ENCODE data around the gene CLEC16A. TPM values are rescaled to one million over a fixed set of nuclear protein-coding genes. Genes with fewer than 3 reads are reported as not detected.

Gene CLEC16A
- total and polyA plus RNA-seq, 2 donors (not counting 1 experiment from before 2014, with no cell fraction given), result 21.9 to 79.5 TPM

DNA sequence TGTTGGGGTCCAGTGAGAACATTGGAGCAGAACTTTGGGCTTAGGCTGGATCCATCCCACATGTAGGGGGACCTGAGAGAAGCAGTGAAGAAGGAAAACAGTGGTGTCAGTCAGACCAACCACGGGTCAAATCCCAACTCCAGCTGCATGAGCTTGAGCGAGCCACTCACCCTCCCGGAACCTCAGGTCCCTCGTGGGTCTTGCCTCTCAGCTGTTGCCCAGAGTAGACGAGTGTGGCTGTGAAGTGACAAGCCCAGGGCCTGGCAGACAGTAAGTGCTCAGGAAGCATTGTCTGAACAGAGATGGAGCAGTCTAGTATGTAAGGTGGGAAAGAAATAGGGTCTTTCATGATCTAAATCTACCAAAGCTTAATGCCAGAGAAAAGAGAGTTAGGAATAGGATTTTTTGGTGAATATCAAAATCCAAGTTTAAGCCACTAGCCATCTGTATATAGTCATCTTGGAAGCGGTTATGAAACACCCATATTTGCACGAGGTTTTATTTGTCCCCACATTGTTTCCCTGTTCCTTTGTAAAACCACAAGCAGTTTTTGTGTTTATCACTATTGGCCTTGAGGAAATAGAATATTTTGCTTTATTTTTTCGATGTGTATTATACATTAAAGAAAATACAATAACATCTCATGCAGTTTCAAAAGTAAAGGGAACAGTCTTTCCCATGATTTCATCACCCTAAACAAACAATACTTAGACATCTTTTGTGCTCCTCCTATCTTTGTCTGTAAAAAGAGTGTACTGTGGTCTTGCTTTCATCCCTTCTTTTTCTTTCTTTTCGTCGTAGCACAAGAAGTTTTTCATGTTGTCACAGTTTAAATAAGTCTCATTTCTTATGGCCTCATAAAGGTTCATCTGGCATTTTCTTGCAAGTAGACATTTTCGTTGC is 112.0 kb downstream of the CLEC16A start:
- peaks cover 16% of the 10 kb centered on the region for H3K4me1 Mint-ChIP-seq
- Histone ChIP-seq H3K9ac (ENCODE audit: low read length) (no peak overlapping the region), H3K79me2 (ENCODE audit: control insufficient read depth, insufficient read depth, low read length) (no peaks in the 10 kb centered on the region), H3K4me3 (ENCODE audit: control extremely low read depth in 1 of 5, extremely low read depth in 1 of 5, insufficient read depth in 1 of 5, low read depth in 2 of 5, low read length in 4 of 5) (no peak overlapping the region), H3K36me3 (replicated peaks in 1 of 2; ENCODE audit: control extremely low read depth in 1 of 2, control insufficient read depth in 1 of 2, extremely low read depth in 1 of 2, insufficient read depth in 2 of 2, low read length in 1 of 2) (peaks cover 3 to 55% of the 10 kb centered on the region in 2 experiments), H3K27ac (ENCODE audit: low read length in 2 of 2) (no peak overlapping the region), H3K27me3 (replicated peaks in 1 of 4; ENCODE audit: control extremely low read depth in 1 of 4, control insufficient read depth in 3 of 4, insufficient read depth in 4 of 4, low read length in 3 of 4) (no peaks in the 10 kb centered on the region), H3K4me1 (ENCODE audit: control insufficient read depth in 2 of 2, insufficient read depth in 2 of 2, low read length in 2 of 2) (peaks cover 11 to 13% of the 10 kb centered on the region in 2 donors), H3K4me2 (replicated peaks; ENCODE audit: low read depth, low read length, poor library complexity, severe bottlenecking) (no peak overlapping the region), H3K9me3 (ENCODE audit: control extremely low read depth in 1 of 3, control insufficient read depth in 2 of 3, insufficient read depth in 1 of 3, low read length in 2 of 3) (no peaks in the 10 kb centered on the region), H4K20me1 (ENCODE audit: control insufficient read depth, insufficient read depth, low read length, poor library complexity, severe bottlenecking) (no peaks in the 10 kb centered on the region), H2AFZ (ENCODE audit: insufficient read depth, low read depth, low read length, poor library complexity, severe bottlenecking) (no peak overlapping the region)
- CTCF ChIA-PET, result no interaction called here
- TF ChIP-seq, protein P1, sequence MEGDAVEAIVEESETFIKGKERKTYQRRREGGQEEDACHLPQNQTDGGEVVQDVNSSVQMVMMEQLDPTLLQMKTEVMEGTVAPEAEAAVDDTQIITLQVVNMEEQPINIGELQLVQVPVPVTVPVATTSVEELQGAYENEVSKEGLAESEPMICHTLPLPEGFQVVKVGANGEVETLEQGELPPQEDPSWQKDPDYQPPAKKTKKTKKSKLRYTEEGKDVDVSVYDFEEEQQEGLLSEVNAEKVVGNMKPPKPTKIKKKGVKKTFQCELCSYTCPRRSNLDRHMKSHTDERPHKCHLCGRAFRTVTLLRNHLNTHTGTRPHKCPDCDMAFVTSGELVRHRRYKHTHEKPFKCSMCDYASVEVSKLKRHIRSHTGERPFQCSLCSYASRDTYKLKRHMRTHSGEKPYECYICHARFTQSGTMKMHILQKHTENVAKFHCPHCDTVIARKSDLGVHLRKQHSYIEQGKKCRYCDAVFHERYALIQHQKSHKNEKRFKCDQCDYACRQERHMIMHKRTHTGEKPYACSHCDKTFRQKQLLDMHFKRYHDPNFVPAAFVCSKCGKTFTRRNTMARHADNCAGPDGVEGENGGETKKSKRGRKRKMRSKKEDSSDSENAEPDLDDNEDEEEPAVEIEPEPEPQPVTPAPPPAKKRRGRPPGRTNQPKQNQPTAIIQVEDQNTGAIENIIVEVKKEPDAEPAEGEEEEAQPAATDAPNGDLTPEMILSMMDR (IDR thresholded peaks at IDR 0.05), result no peak
- no peak for TF ChIP-seq EZH2 (IDR thresholded peaks at IDR 0.05; ENCODE audit: borderline replicate concordance, insufficient read depth, low read depth, low read length, poor library complexity, severe bottlenecking)
- POLR2A ChIA-PET, result no interaction called here
- DNase-seq (no peak), ATAC-seq (ENCODE audit: low read depth) (no peak)
- H3K27ac Mint-ChIP-seq, result peak overlapping the region; percentile 66
- 66% methylated on average over 5 of the region's 11 CpGs for WGBS (ENCODE audit: insufficient coverage)
- intact Hi-C loops (cut with micrococcal nuclease), result no loop called here
- no peak overlapping the region for H3K4me3 Mint-ChIP-seq
- H3K9me3 Mint-ChIP-seq (ENCODE audit: insufficient read depth), result no peaks in the 10 kb centered on the region
- H3K27me3 Mint-ChIP-seq, result no peaks in the 10 kb centered on the region

DNA sequence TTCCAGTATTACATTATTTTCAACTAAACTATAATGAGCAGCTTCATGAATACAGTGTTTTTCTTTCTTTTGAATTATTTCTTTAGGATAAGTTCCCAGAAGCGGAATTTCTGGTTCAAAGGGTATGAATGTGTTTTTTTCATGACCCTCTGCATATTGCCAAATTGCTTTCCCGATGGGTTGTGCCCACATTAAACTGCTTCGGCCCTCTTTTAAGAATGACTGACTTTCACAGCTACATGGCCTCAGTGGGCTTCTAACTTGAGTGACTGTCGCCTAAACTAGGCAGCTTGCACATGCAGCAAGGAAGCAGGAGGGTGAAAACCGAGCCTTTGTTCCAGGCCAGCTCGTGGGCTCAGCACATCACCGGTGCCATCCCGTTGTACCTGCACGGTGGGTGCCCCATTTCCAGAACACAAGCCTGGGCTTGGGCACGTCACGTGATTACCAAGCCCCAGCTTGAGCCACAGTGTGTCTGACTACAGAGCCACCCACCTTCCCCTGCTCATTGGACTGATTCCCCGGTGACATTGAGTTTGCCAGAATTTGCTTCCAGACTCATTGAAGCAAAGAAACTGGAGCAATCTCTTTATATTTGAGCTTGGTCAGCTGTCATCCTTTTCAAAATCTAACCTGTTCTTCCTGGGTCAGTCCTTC is 112.8 kb downstream of the CLEC16A start:
- ChIA-PET CTCF (no interaction called here), POLR2A (no interaction called here)
- no peak overlapping the region for H3K27ac Mint-ChIP-seq
- ATAC-seq (ENCODE audit: low read depth) (no peak), DNase-seq (no peak)
- no peaks in the 10 kb centered on the region for H3K27me3 ChIP-seq (replicated peaks in 1 of 4; ENCODE audit: control extremely low read depth in 1 of 4, control insufficient read depth in 3 of 4, insufficient read depth in 4 of 4, low read length in 3 of 4)
- 97% methylated on average over 11 of the region's 12 CpGs for WGBS (ENCODE audit: insufficient coverage)
- H3K4me3 ChIP-seq (ENCODE audit: control extremely low read depth in 1 of 5, extremely low read depth in 1 of 5, insufficient read depth in 1 of 5, low read depth in 2 of 5, low read length in 4 of 5), result no peak overlapping the region
- H3K4me1 ChIP-seq (ENCODE audit: control insufficient read depth in 2 of 2, insufficient read depth in 2 of 2, low read length in 2 of 2), result peaks cover 5% of the 10 kb centered on the region in 2 donors
- H3K4me2 ChIP-seq (replicated peaks; ENCODE audit: low read depth, low read length, poor library complexity, severe bottlenecking), result no peak overlapping the region
- H2AFZ ChIP-seq (ENCODE audit: insufficient read depth, low read depth, low read length, poor library complexity, severe bottlenecking), result no peak overlapping the region
- H4K20me1 ChIP-seq (ENCODE audit: control insufficient read depth, insufficient read depth, low read length, poor library complexity, severe bottlenecking), result no peaks in the 10 kb centered on the region
- no peak overlapping the region for H3K9ac ChIP-seq (ENCODE audit: low read length)
- peaks cover 3 to 63% of the 10 kb centered on the region in 2 experiments for H3K36me3 ChIP-seq (replicated peaks in 1 of 2; ENCODE audit: control extremely low read depth in 1 of 2, control insufficient read depth in 1 of 2, extremely low read depth in 1 of 2, insufficient read depth in 2 of 2, low read length in 1 of 2)
- TF ChIP-seq, protein P1 (IDR thresholded peaks at IDR 0.05), result no peak
- no peak for TF ChIP-seq EZH2 (IDR thresholded peaks at IDR 0.05; ENCODE audit: borderline replicate concordance, insufficient read depth, low read depth, low read length, poor library complexity, severe bottlenecking)
- H3K9me3 ChIP-seq (ENCODE audit: control extremely low read depth in 1 of 3, control insufficient read depth in 2 of 3, insufficient read depth in 1 of 3, low read length in 2 of 3), result no peaks in the 10 kb centered on the region
- H3K4me1 Mint-ChIP-seq, result peaks cover 9% of the 10 kb centered on the region
- no peak overlapping the region for H3K4me3 Mint-ChIP-seq
- H3K27me3 Mint-ChIP-seq, result no peaks in the 10 kb centered on the region
- no peak overlapping the region for H3K27ac ChIP-seq (ENCODE audit: low read length in 2 of 2)
- intact Hi-C loops (cut with micrococcal nuclease), result no loop called here
- no peaks in the 10 kb centered on the region for H3K9me3 Mint-ChIP-seq (ENCODE audit: insufficient read depth)
- no peaks in the 10 kb centered on the region for H3K79me2 ChIP-seq (ENCODE audit: control insufficient read depth, insufficient read depth, low read length)
